K562 (cell line): Measurements from ENCODE around the gene CARMIL3. TPM values are rescaled to one million over a fixed set of nuclear protein-coding genes. Genes with fewer than 3 reads are reported as not detected.
A peak's percentile ranks its signal among the peaks of the same experiment; 100 is the strongest.

Source experiments
- CHD2 ChIP-seq: IDR thresholded peaks from 2 replicates; pipeline ENCODE4 v1.6.1; 2011; ENCODE audit warnings: low read depth, low read length
- DIDO1 ChIP-seq: fragments of 450-650 bp; IDR thresholded peaks from 2 replicates; pipeline ENCODE4 v1.6.1; 2016; ENCODE audit warnings: low read depth, missing biosample characterization, missing genetic modification characterization
- ELF1 ChIP-seq: fragments of 200-800 bp; sonication (Bioruptor generic); IDR thresholded peaks from 2 replicates; pipeline ENCODE4 v1.6.1; 2016; ENCODE audit warnings: missing genetic modification characterization, missing compliant biosample characterization
- HDAC1 ChIP-seq, 2 experiments: fragments of 450-650 bp; IDR thresholded peaks; 2 replicates each; pipeline ENCODE4 v1.6.1; 2016 to 2017; ENCODE audit warnings: inconsistent platforms in 1 of 2, mild to moderate bottlenecking in 1 of 2, moderate library complexity in 1 of 2
- MTA2 ChIP-seq: fragments of 450-650 bp; IDR thresholded peaks from 2 replicates; pipeline ENCODE4 v1.6.1; 2016; ENCODE audit warnings: low read depth
- NCOA1 ChIP-seq: fragments of 450-650 bp; IDR thresholded peaks from 2 replicates; pipeline ENCODE4 v1.6.1; 2016; ENCODE audit warnings: low read depth
- NCOA4 ChIP-seq: fragments of 450-650 bp; IDR thresholded peaks from 2 replicates; pipeline ENCODE4 v1.6.1; 2018; ENCODE audit warnings: mild to moderate bottlenecking; ENCODE audit not compliant: partially characterized antibody
- NR2C2 ChIP-seq, 2 experiments: fragments of 200-800 bp in 1 of 2; sonication (Bioruptor generic) in 1 of 2; sonication (generic) in 1 of 2; formaldehyde crosslinking in 1 of 2; IDR thresholded peaks; 2 replicates each; pipeline versions ENCODE4 v1.6.1 to v1.8.0; 2016 to 2022; ENCODE audit warnings: mild to moderate bottlenecking in 1 of 2, missing compliant biosample characterization in 1 of 2, missing genetic modification characterization in 1 of 2, missing genetic modification reagents in 1 of 2
- PYGO2 ChIP-seq: fragments of 450-650 bp; IDR thresholded peaks from 2 replicates; pipeline ENCODE4 v1.6.1; 2016; ENCODE audit warnings: mild to moderate bottlenecking, missing genetic modification characterization, moderate library complexity, missing compliant biosample characterization
- RBM34 ChIP-seq: fragments of 200-400 bp; formaldehyde crosslinking; IDR thresholded peaks from 2 replicates; pipeline ENCODE4 v1.6.1; 2018; ENCODE audit warnings: low read length, borderline replicate concordance; ENCODE audit not compliant: insufficient read depth
- SIX5 ChIP-seq, 2 experiments: IDR thresholded peaks; 2 replicates each; pipeline ENCODE4 v1.6.1; 2011; ENCODE audit warnings: low read length in 2 of 2, borderline replicate concordance in 1 of 2, low read depth in 1 of 2, mild to moderate bottlenecking in 1 of 2, moderate library complexity in 1 of 2; ENCODE audit not compliant: insufficient read depth in 1 of 2
- SP2 ChIP-seq: IDR thresholded peaks from 2 replicates; pipeline ENCODE4 v1.6.1; 2011; ENCODE audit warnings: mild to moderate bottlenecking, low read depth, low read length, moderate library complexity; ENCODE audit not compliant: poor library complexity, severe bottlenecking; ENCODE audit errors: extremely low read depth
- TCF7 ChIP-seq: sonication (generic); IDR thresholded peaks from 2 replicates; pipeline ENCODE4 v1.6.1; 2016; ENCODE audit warnings: antibody characterized with exemption, borderline replicate concordance
- TEAD1 ChIP-seq, 2 experiments: fragments of 450-650 bp in 1 of 2; sonication (generic) in 1 of 2; formaldehyde crosslinking; IDR thresholded peaks; 2 replicates each; pipeline versions ENCODE4 v1.4.0 to v1.8.0; 2020 to 2022; ENCODE audit warnings: mild to moderate bottlenecking in 2 of 2, missing genetic modification reagents in 1 of 2
- XRCC5 ChIP-seq: fragments of 200-400 bp; formaldehyde crosslinking; IDR thresholded peaks from 2 replicates; pipeline ENCODE4 v1.6.1; 2017; ENCODE audit warnings: low read depth, mild to moderate bottlenecking, low read length
- polyA plus RNA-seq, 8 experiments: library from polyadenylated mRNA; depleted of rRNA in 4 of 8; stranded (reverse) in 5 of 8; unstranded in 3 of 8; fragments of >200 nt; fragmentation: Nextera tagmentation in 2 of 8; fragmentation: Illumina TruSeq in 1 of 8; extraction: Ambion mirVana in 2 of 8; extraction: Trizol in 1 of 8; gene quantifications; 2 replicates each; pipeline versions ENCODE4 v1.2.1 to v1.2.3, GENCODE V29; 2011 to 2014; ENCODE audit warnings: inconsistent platforms in 1 of 8, missing spikeins in 1 of 8
- total RNA-seq, 7 experiments: library from RNA; depleted of rRNA in 6 of 7; stranded (reverse); fragments of >200 nt in 6 of 7; fragmentation: Illumina TruSeq in 2 of 7; extraction: Trizol in 2 of 7; gene quantifications; 2 replicates each; pipeline versions ENCODE4 v1.2.1 to v1.2.3, GENCODE V29; 2011 to 2021; ENCODE audit warnings: low replicate concordance in 1 of 7
- TF ChIP-seq, protein P1 (sequence below): sonication (generic); formaldehyde crosslinking; IDR thresholded peaks from 2 replicates; pipeline ENCODE4 v1.8.0; 2022; ENCODE audit warnings: mild to moderate bottlenecking, missing genetic modification reagents
- TF ChIP-seq, protein P2 (sequence below): sonication (generic); formaldehyde crosslinking; IDR thresholded peaks from 2 replicates; pipeline ENCODE4 v1.8.1; 2023; ENCODE audit warnings: mild to moderate bottlenecking, missing genetic modification reagents
- TF ChIP-seq, protein P3 (sequence below): IDR thresholded peaks from 2 replicates; pipeline ENCODE4 v1.6.1; 2014; ENCODE audit warnings: antibody characterized with exemption
- TF ChIP-seq, protein P4 (sequence below): IDR thresholded peaks from 2 replicates; pipeline ENCODE4 v1.6.1; 2012; ENCODE audit warnings: low read depth, low read length, improper control_type of control experiment, borderline replicate concordance

CARMIL3 gene
- total and polyA plus RNA-seq, 9 of the 15 experiments (the other 6 are each of a cell fraction or from before 2014, with no cell fraction given), result 0.01 to 0.11 (median 0.05) TPM; not detected in 5

DNA sequence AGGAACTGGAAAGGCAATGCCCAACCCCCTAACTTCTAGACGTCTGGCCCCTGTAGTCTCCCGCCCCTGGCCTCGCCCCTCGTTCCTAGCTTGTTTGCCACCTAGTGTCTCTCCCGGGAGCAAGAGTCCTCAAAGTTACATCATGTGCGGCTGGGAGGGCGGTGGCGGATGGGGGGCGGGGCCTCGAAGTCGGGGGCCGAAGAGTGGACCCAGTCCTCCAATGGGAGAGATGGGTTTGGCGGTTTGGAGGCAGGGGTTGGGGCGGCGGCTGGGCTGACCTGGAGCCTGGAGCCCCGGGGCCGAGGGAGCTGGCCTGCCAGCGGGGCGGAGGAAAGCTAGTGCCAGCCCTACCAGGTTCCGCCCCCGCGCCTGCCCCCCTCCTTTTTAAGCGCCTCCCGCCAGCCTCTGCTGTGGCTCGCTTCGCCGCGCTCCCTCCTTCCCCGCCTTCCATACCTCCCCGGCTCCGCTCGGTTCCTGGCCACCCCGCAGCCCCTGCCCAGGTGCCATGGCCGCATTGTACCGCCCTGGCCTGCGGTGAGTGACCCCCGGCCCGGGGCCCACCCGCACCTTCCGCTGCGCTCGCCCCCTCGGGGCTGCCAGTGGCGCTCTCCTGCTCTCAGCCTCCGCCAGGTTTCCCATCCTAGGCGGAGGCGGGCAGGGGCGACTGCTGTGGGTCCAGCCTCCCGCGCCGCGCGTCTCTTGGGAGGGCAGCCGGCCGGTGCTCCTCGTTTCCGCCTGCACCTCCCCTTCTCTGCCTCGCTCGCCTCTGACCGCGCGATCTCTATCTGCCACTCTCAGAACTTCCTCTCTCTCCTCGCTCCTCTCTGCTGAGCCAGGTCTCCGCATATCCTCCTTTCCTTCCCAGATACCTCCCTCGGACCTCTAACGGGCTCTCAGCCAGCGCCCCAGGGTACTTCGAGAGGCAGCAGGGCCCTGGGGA, 42.4 kb downstream of the CARMIL3 start, which contains the start of gene PCK2 (continued):
- TF ChIP-seq, protein P1, sequence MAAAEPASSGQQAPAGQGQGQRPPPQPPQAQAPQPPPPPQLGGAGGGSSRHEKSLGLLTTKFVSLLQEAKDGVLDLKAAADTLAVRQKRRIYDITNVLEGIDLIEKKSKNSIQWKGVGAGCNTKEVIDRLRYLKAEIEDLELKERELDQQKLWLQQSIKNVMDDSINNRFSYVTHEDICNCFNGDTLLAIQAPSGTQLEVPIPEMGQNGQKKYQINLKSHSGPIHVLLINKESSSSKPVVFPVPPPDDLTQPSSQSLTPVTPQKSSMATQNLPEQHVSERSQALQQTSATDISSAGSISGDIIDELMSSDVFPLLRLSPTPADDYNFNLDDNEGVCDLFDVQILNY (CRISPR knock-in tag), result no peak
- TF ChIP-seq PYGO2 (tag) (no peak), XRCC5 (no peak), MTA2 (no peak), NCOA4 (no peak), SP2 (no peak), DIDO1 (tag) (no peak), SIX5 (IDR thresholded peaks at IDR 0.05; ENCODE audit: borderline replicate concordance in 1 of 2, insufficient read depth in 1 of 2, low read depth in 1 of 2, low read length in 2 of 2) (no peak), NR2C2 (CRISPR knock-in tag; IDR thresholded peaks at IDR 0.05) (no peak), NR2C2 (tag; IDR thresholded peaks at IDR 0.05) (no peak; the same call in 1 of the 2 replicates), HDAC1 (IDR thresholded peaks at IDR 0.05) (peak in 1 of 2 experiments; percentile 43; a peak in 1 of 4 replicates), TEAD1 (CRISPR knock-in tag; IDR thresholded peaks at IDR 0.05) (peak in 1 of 2 experiments; percentile 54; a peak in 1 of 4 replicates), ELF1 (tag) (peak; percentile 58; the same call in 1 of the 2 replicates), RBM34 (no peak), NCOA1 (no peak), CHD2 (no peak), TCF7 (no peak)
- TF ChIP-seq, protein P2, sequence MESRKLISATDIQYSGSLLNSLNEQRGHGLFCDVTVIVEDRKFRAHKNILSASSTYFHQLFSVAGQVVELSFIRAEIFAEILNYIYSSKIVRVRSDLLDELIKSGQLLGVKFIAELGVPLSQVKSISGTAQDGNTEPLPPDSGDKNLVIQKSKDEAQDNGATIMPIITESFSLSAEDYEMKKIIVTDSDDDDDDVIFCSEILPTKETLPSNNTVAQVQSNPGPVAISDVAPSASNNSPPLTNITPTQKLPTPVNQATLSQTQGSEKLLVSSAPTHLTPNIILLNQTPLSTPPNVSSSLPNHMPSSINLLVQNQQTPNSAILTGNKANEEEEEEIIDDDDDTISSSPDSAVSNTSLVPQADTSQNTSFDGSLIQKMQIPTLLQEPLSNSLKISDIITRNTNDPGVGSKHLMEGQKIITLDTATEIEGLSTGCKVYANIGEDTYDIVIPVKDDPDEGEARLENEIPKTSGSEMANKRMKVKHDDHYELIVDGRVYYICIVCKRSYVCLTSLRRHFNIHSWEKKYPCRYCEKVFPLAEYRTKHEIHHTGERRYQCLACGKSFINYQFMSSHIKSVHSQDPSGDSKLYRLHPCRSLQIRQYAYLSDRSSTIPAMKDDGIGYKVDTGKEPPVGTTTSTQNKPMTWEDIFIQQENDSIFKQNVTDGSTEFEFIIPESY (CRISPR knock-in tag), result 0 out of 2 replicates have a peak, but pooled peaks have one; percentile 14
- TF ChIP-seq, protein P3, sequence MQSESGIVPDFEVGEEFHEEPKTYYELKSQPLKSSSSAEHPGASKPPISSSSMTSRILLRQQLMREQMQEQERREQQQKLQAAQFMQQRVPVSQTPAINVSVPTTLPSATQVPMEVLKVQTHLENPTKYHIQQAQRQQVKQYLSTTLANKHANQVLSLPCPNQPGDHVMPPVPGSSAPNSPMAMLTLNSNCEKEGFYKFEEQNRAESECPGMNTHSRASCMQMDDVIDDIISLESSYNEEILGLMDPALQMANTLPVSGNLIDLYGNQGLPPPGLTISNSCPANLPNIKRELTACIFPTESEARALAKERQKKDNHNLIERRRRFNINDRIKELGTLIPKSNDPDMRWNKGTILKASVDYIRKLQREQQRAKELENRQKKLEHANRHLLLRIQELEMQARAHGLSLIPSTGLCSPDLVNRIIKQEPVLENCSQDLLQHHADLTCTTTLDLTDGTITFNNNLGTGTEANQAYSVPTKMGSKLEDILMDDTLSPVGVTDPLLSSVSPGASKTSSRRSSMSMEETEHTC, result no peak
- TF ChIP-seq, protein P4, sequence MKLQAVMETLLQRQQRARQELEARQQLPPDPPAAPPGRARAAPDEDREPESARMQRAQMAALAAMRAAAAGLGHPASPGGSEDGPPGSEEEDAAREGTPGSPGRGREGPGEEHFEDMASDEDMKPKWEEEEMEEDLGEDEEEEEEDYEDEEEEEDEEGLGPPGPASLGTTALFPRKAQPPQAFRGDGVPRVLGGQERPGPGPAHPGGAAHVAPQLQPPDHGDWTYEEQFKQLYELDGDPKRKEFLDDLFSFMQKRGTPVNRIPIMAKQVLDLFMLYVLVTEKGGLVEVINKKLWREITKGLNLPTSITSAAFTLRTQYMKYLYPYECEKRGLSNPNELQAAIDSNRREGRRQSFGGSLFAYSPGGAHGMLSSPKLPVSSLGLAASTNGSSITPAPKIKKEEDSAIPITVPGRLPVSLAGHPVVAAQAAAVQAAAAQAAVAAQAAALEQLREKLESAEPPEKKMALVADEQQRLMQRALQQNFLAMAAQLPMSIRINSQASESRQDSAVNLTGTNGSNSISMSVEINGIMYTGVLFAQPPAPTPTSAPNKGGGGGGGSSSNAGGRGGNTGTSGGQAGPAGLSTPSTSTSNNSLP, result no peak
